ENCODE measurements around the gene FTCD.
"Not testable (repeated sequence)": the region's sequence is repeated elsewhere in the genome, so short reads cannot be mapped to it uniquely, and the experiment has no call there.

The FTCD gene

GRCh38 chr21:46171585-46171984 lies 16.2 kb upstream of the FTCD start:
- DNase-seq = no peak

- not testable (repeated sequence) for DNase-seq
Observed at GRCh38 chr21:46170436-46171193, 15.2 kb upstream of the FTCD start.

GRCh38 chr21:46168659-46169386 lies 13.4 kb upstream of the FTCD start:
- no peak for DNase-seq

GRCh38 chr21:46168238-46168637 lies 12.9 kb upstream of the FTCD start:
- DNase-seq = no peak

- no peak for DNase-seq
Observed at GRCh38 chr21:46165098-46165497, 9.7 kb upstream of the FTCD start.

- DNase-seq = no peak
Observed at GRCh38 chr21:46163380-46163779, 8.0 kb upstream of the FTCD start.

- no peak for DNase-seq
Observed at GRCh38 chr21:46161633-46162592, 6.5 kb upstream of the FTCD start.

GRCh38 chr21:46160907-46161632 lies 5.7 kb upstream of the FTCD start:
- DNase-seq = no peak

GRCh38 chr21:46160657-46160906 lies 5.2 kb upstream of the FTCD start:
- no peak for DNase-seq

- no peak for DNase-seq
Observed at GRCh38 chr21:46159841-46160656, 4.7 kb upstream of the FTCD start.

GRCh38 chr21:46159390-46159789 lies 4.0 kb upstream of the FTCD start:
- DNase-seq = no peak

GRCh38 chr21:46158666-46159300 lies 3.4 kb upstream of the FTCD start:
- DNase-seq = no peak

GRCh38 chr21:46157987-46158451 lies 2.6 kb upstream of the FTCD start:
- no peak for DNase-seq

- DNase-seq = no peak
Observed at GRCh38 chr21:46157396-46157986, 2.1 kb upstream of the FTCD start.

- no peak for DNase-seq
Observed at GRCh38 chr21:46156678-46157077, 1.3 kb upstream of the FTCD start.

- no peak for DNase-seq
Observed at GRCh38 chr21:46156378-46156645, 933 bp upstream of the FTCD start.

- DNase-seq = no peak
Observed at GRCh38 chr21:46154955-46155513, 345 bp downstream of the FTCD start.

- no peak for DNase-seq
Observed at GRCh38 chr21:46154155-46154954, 1.0 kb downstream of the FTCD start.

- no peak for DNase-seq
Observed at GRCh38 chr21:46153247-46154154, 1.9 kb downstream of the FTCD start.
